Astrocyte (in vitro differentiated cells and primary cell): Measurements from ENCODE around the gene PDZD7. TPM values are rescaled to one million over a fixed set of nuclear protein-coding genes. Genes with fewer than 3 reads are reported as not detected.

Source experiments
- DNase-seq: peaks from one replicate; pipeline ENCODE4 v3.0.0-alpha.2; 2010; ENCODE audit warnings: low read depth
- FAIRE-seq: peaks from 2 replicates; lab custom pipeline; 2011; peaks lifted over from hg19 to GRCh38; lab: Jason Lieb, UNC
- H2AFZ ChIP-seq: 2 replicates; pipeline ENCODE4 v1.6.0; 2012; ENCODE audit warnings: low read depth, low read length, inconsistent platforms
- H3K27ac ChIP-seq: 2 replicates; pipeline ENCODE4 v1.5.1; 2011; ENCODE audit warnings: low read depth, low read length, inconsistent platforms
- H3K27me3 ChIP-seq: 2 replicates; pipeline ENCODE4 v1.6.0; 2011; ENCODE audit warnings: low read length, inconsistent platforms; ENCODE audit not compliant: insufficient read depth
- H3K36me3 ChIP-seq: 2 replicates; pipeline ENCODE4 v1.5.1; 2011; ENCODE audit warnings: low read length, inconsistent platforms; ENCODE audit not compliant: insufficient read depth
- H3K4me1 ChIP-seq: 2 replicates; pipeline ENCODE4 v1.5.1; 2011; ENCODE audit warnings: low read length, inconsistent platforms; ENCODE audit not compliant: insufficient read depth
- H3K4me2 ChIP-seq: 2 replicates; pipeline ENCODE4 v1.6.0; 2012; ENCODE audit warnings: low read length, inconsistent platforms
- H3K4me3 ChIP-seq: 2 replicates; pipeline ENCODE4 v1.5.1; 2011; ENCODE audit warnings: low read depth, mild to moderate bottlenecking, low read length, inconsistent platforms; ENCODE audit not compliant: insufficient read depth
- H3K79me2 ChIP-seq: 2 replicates; pipeline ENCODE4 v1.6.0; 2012; ENCODE audit warnings: mild to moderate bottlenecking, low read length, inconsistent platforms; ENCODE audit not compliant: insufficient read depth
- H3K9ac ChIP-seq: 2 replicates; pipeline ENCODE4 v1.6.0; 2012; ENCODE audit warnings: mild to moderate bottlenecking, low read length, inconsistent platforms
- H3K9me3 ChIP-seq: 2 replicates; pipeline ENCODE4 v1.5.1; 2012; ENCODE audit warnings: low read depth, mild to moderate bottlenecking, low read length, inconsistent platforms; ENCODE audit not compliant: insufficient read depth
- H4K20me1 ChIP-seq: 2 replicates; pipeline ENCODE4 v1.6.0; 2012; ENCODE audit warnings: low read length, inconsistent platforms; ENCODE audit not compliant: insufficient read depth
- H3K27ac Mint-ChIP-seq: one replicate; pipeline ENCODE4 v1.8.0; 2021; ENCODE audit warnings: mild to moderate bottlenecking, mixed read lengths; ENCODE audit not compliant: unreplicated experiment
- H3K27me3 Mint-ChIP-seq: one replicate; pipeline ENCODE4 v1.8.0; 2021; ENCODE audit warnings: low read depth, mixed read lengths; ENCODE audit not compliant: unreplicated experiment
- H3K36me3 Mint-ChIP-seq: one replicate; pipeline ENCODE4 v1.8.0; 2021; ENCODE audit warnings: low read depth, mixed read lengths; ENCODE audit not compliant: unreplicated experiment
- H3K4me1 Mint-ChIP-seq: one replicate; pipeline ENCODE4 v1.8.0; 2021; ENCODE audit warnings: low read depth, mixed read lengths; ENCODE audit not compliant: unreplicated experiment
- H3K4me3 Mint-ChIP-seq: one replicate; pipeline ENCODE4 v1.8.0; 2021; ENCODE audit warnings: mild to moderate bottlenecking, moderate library complexity, mixed read lengths; ENCODE audit not compliant: unreplicated experiment
- H3K9me3 Mint-ChIP-seq: one replicate; pipeline ENCODE4 v1.8.0; 2021; ENCODE audit warnings: mild to moderate bottlenecking, mixed read lengths; ENCODE audit not compliant: unreplicated experiment
- EZH2 ChIP-seq: IDR thresholded peaks from 2 replicates; pipeline ENCODE4 v1.6.1; 2012; ENCODE audit warnings: mild to moderate bottlenecking, low read length, inconsistent platforms; ENCODE audit not compliant: insufficient read depth
- total RNA-seq: library from RNA; stranded (reverse); gene quantifications from 2 replicates; pipeline ENCODE4 v1.2.1, GENCODE V29; 2021
- TF ChIP-seq, protein P1 (sequence below): IDR thresholded peaks from 2 replicates; pipeline ENCODE4 v1.5.1; 2011; ENCODE audit warnings: low read depth, mild to moderate bottlenecking, inconsistent platforms, low read length, moderate library complexity; ENCODE audit not compliant: insufficient read depth

The PDZD7 gene
- total RNA-seq, 1 donor from 2014 or later, result 4.5 TPM

DNA sequence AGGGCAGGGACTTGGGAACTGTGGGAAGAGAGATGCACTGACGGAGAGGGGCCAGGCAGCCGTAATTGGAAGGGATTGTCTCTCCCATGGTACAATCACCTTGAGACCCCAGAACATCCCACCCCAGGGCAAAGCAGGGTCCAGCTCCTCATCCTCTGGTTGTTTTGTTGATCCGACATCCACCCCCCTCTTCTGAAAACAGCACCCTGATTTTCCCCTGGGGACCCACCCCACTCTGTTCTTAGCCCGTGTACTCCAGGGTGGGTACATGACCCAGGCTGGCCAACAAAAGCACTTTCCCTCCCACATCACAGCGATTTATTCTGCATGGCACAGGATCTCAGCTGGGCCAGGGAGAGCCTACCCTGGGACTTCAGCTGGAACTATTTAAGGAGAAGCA, 14.1 kb downstream of the PDZD7 start:
- Mint-ChIP-seq H3K36me3 (peaks cover 2% of the 10 kb centered on the region), H3K4me3 (no peak overlapping the region), H3K4me1 (peaks cover 23% of the 10 kb centered on the region), H3K27me3 (peaks cover 26% of the 10 kb centered on the region), H3K27ac (peak overlapping the region; percentile 34), H3K9me3 (no peaks in the 10 kb centered on the region)
- Histone ChIP-seq H3K79me2 (no peaks in the 10 kb centered on the region), H3K4me3 (no peak overlapping the region), H4K20me1 (peaks cover 2% of the 10 kb centered on the region), H3K4me2 (no peak overlapping the region), H3K9ac (no peak overlapping the region), H3K27ac (no peak overlapping the region), H3K36me3 (no peaks in the 10 kb centered on the region), H3K27me3 (no peaks in the 10 kb centered on the region), H2AFZ (no peak overlapping the region), H3K9me3 (no peaks in the 10 kb centered on the region), H3K4me1 (peaks cover 42% of the 10 kb centered on the region)
- TF ChIP-seq, protein P1, sequence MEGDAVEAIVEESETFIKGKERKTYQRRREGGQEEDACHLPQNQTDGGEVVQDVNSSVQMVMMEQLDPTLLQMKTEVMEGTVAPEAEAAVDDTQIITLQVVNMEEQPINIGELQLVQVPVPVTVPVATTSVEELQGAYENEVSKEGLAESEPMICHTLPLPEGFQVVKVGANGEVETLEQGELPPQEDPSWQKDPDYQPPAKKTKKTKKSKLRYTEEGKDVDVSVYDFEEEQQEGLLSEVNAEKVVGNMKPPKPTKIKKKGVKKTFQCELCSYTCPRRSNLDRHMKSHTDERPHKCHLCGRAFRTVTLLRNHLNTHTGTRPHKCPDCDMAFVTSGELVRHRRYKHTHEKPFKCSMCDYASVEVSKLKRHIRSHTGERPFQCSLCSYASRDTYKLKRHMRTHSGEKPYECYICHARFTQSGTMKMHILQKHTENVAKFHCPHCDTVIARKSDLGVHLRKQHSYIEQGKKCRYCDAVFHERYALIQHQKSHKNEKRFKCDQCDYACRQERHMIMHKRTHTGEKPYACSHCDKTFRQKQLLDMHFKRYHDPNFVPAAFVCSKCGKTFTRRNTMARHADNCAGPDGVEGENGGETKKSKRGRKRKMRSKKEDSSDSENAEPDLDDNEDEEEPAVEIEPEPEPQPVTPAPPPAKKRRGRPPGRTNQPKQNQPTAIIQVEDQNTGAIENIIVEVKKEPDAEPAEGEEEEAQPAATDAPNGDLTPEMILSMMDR, result no peak
- no peak for TF ChIP-seq EZH2
- FAIRE-seq (no peak), DNase-seq (no peak)

DNA sequence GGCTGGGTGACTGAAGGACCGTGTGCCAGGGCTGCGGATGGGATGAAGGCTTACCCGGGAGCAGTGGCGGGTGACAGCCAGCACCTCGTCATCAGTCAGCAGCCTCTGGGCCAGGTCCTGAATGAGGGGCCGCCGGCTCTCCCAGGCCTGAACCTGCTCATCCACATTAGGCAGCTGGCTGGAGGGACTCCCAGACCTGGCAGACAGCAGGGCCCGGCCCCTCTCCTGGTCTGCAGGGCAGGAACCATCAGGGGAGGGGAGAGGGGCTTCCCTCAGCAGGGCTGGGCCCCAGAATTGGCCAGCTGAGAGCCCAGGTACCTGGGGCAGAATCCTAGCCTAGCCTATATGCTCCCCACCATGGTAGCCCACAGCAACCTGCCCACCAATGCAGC, 15.4 kb downstream of the PDZD7 start:
- Histone ChIP-seq H3K36me3 (no peaks in the 10 kb centered on the region), H2AFZ (no peak overlapping the region), H3K4me3 (no peak overlapping the region), H3K79me2 (no peaks in the 10 kb centered on the region), H3K9ac (no peak overlapping the region), H3K4me1 (peaks cover 43% of the 10 kb centered on the region), H3K27me3 (no peaks in the 10 kb centered on the region), H4K20me1 (peaks cover 2% of the 10 kb centered on the region), H3K9me3 (no peaks in the 10 kb centered on the region), H3K4me2 (peak overlapping the region; percentile 24), H3K27ac (no peak overlapping the region)
- H3K9me3 Mint-ChIP-seq, result no peaks in the 10 kb centered on the region
- H3K4me3 Mint-ChIP-seq, result no peak overlapping the region
- FAIRE-seq (no peak), DNase-seq (no peak)
- H3K4me1 Mint-ChIP-seq, result peaks cover 23% of the 10 kb centered on the region
- no peak overlapping the region for H3K27ac Mint-ChIP-seq
- TF ChIP-seq, protein P1, result no peak
- no peak for TF ChIP-seq EZH2
- H3K27me3 Mint-ChIP-seq, result peaks cover 18% of the 10 kb centered on the region
- H3K36me3 Mint-ChIP-seq, result peaks cover 2% of the 10 kb centered on the region

GRCh38 chr10:101014966-101015581, 15.9 kb downstream of the PDZD7 start:
- H3K27me3 ChIP-seq, result no peaks in the 10 kb centered on the region
- no peak overlapping the region for H3K27ac ChIP-seq
- H3K4me2 ChIP-seq, result peak overlapping the region; percentile 24
- no peaks in the 10 kb centered on the region for H3K36me3 ChIP-seq
- peaks cover 23% of the 10 kb centered on the region for H3K4me1 Mint-ChIP-seq
- peaks cover 2% of the 10 kb centered on the region for H4K20me1 ChIP-seq
- H2AFZ ChIP-seq, result no peak overlapping the region
- no peaks in the 10 kb centered on the region for H3K79me2 ChIP-seq
- DNase-seq (peak; percentile 86), FAIRE-seq (peak; percentile 23)
- no peaks in the 10 kb centered on the region for H3K9me3 ChIP-seq
- no peak overlapping the region for H3K4me3 Mint-ChIP-seq
- H3K4me3 ChIP-seq, result no peak overlapping the region
- TF ChIP-seq, protein P1, result no peak
- no peak for TF ChIP-seq EZH2
- peaks cover 43% of the 10 kb centered on the region for H3K4me1 ChIP-seq
- no peak overlapping the region for H3K27ac Mint-ChIP-seq
- H3K9ac ChIP-seq, result no peak overlapping the region
- peaks cover 18% of the 10 kb centered on the region for H3K27me3 Mint-ChIP-seq
- H3K36me3 Mint-ChIP-seq, result peaks cover 2% of the 10 kb centered on the region
- no peaks in the 10 kb centered on the region for H3K9me3 Mint-ChIP-seq
